NCI-H1092 treated with DMSO at 0.1 percent for 48 hours (cell line): ENCODE data around the gene LDLRAD3.

Source experiments
- DNase-seq: peaks from one replicate; lab custom pipeline; 2025; lab: John Stamatoyannopoulos, UW

Gene LDLRAD3

DNA sequence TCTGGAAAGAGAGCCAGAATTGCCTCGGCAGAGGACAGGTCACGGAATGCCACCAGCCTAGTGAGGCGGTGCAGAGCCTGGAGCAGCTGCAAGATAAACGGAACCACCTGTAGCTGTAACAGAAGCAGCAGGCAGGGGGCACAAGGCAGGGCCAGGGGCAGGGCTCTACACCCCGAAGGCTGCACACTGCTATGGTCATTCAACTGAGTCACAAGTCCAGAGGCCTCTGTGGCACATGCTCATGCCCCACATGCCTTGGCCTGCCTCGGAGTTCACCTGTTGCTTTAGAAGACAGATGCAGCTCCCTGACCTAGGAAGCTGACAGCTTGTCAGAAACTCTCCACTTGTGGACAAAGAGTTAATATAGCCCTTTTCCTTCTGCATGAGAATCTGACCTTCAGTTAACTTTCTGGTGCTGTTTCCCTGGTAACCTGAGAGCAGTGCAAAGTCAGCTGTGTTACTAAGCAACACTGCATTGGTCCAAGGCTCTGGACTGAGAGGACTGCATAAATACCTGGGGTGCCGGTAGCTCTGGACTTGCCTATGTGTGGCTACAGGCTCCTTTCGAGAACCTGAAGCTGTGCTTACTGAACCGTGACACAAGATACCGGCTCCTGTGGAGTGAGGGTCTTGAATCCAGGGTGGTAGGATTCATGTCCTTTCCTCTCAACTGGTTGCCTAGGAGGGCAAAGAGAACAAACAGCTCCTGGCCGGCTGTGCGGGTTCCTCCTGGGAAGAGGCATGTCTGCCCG is 334.8 kb downstream of the LDLRAD3 start:
- DNase-seq = no peak

DNA sequence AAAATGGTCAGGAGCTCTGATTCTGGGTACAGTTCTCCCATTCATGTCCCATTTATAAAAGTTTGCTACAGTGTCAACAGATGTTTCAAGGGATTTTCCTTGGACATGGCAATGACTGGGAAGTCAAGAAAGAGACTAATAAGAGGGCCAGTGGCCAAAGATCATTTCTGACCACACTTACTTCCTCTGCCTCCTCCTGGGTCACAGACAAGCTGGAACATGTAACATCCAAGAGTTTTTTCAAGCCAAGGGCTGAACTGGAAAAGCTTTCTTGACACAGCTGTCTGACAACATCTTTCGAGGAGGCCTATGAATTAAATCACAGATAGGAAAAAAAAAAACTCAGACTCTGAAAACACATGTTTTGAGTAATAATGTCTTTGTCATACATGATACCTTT is 336.7 kb downstream of the LDLRAD3 start:
- DNase-seq = no peak
